Astrocyte (in vitro differentiated cells and primary cell): ENCODE results near the gene RPS6KA1. TPM values are rescaled to one million over a fixed set of nuclear protein-coding genes. Genes with fewer than 3 reads are reported as not detected.
A peak's percentile ranks its signal among the peaks of the same experiment; 100 is the strongest.

Experiments used
- DNase-seq: peaks from one replicate; pipeline ENCODE4 v3.0.0-alpha.2; 2010; ENCODE audit warnings: low read depth
- FAIRE-seq: peaks from 2 replicates; lab custom pipeline; 2011; peaks lifted over from hg19 to GRCh38; lab: Jason Lieb, UNC
- H2AFZ ChIP-seq: 2 replicates; pipeline ENCODE4 v1.6.0; 2012; ENCODE audit warnings: low read depth, low read length, inconsistent platforms
- H3K27ac ChIP-seq: 2 replicates; pipeline ENCODE4 v1.5.1; 2011; ENCODE audit warnings: low read depth, low read length, inconsistent platforms
- H3K27me3 ChIP-seq: 2 replicates; pipeline ENCODE4 v1.6.0; 2011; ENCODE audit warnings: low read length, inconsistent platforms; ENCODE audit not compliant: insufficient read depth
- H3K36me3 ChIP-seq: 2 replicates; pipeline ENCODE4 v1.5.1; 2011; ENCODE audit warnings: low read length, inconsistent platforms; ENCODE audit not compliant: insufficient read depth
- H3K4me1 ChIP-seq: 2 replicates; pipeline ENCODE4 v1.5.1; 2011; ENCODE audit warnings: low read length, inconsistent platforms; ENCODE audit not compliant: insufficient read depth
- H3K4me2 ChIP-seq: 2 replicates; pipeline ENCODE4 v1.6.0; 2012; ENCODE audit warnings: low read length, inconsistent platforms
- H3K4me3 ChIP-seq: 2 replicates; pipeline ENCODE4 v1.5.1; 2011; ENCODE audit warnings: low read depth, mild to moderate bottlenecking, low read length, inconsistent platforms; ENCODE audit not compliant: insufficient read depth
- H3K79me2 ChIP-seq: 2 replicates; pipeline ENCODE4 v1.6.0; 2012; ENCODE audit warnings: mild to moderate bottlenecking, low read length, inconsistent platforms; ENCODE audit not compliant: insufficient read depth
- H3K9ac ChIP-seq: 2 replicates; pipeline ENCODE4 v1.6.0; 2012; ENCODE audit warnings: mild to moderate bottlenecking, low read length, inconsistent platforms
- H3K9me3 ChIP-seq: 2 replicates; pipeline ENCODE4 v1.5.1; 2012; ENCODE audit warnings: low read depth, mild to moderate bottlenecking, low read length, inconsistent platforms; ENCODE audit not compliant: insufficient read depth
- H4K20me1 ChIP-seq: 2 replicates; pipeline ENCODE4 v1.6.0; 2012; ENCODE audit warnings: low read length, inconsistent platforms; ENCODE audit not compliant: insufficient read depth
- H3K27ac Mint-ChIP-seq: one replicate; pipeline ENCODE4 v1.8.0; 2021; ENCODE audit warnings: mild to moderate bottlenecking, mixed read lengths; ENCODE audit not compliant: unreplicated experiment
- H3K27me3 Mint-ChIP-seq: one replicate; pipeline ENCODE4 v1.8.0; 2021; ENCODE audit warnings: low read depth, mixed read lengths; ENCODE audit not compliant: unreplicated experiment
- H3K36me3 Mint-ChIP-seq: one replicate; pipeline ENCODE4 v1.8.0; 2021; ENCODE audit warnings: low read depth, mixed read lengths; ENCODE audit not compliant: unreplicated experiment
- H3K4me1 Mint-ChIP-seq: one replicate; pipeline ENCODE4 v1.8.0; 2021; ENCODE audit warnings: low read depth, mixed read lengths; ENCODE audit not compliant: unreplicated experiment
- H3K4me3 Mint-ChIP-seq: one replicate; pipeline ENCODE4 v1.8.0; 2021; ENCODE audit warnings: mild to moderate bottlenecking, moderate library complexity, mixed read lengths; ENCODE audit not compliant: unreplicated experiment
- H3K9me3 Mint-ChIP-seq: one replicate; pipeline ENCODE4 v1.8.0; 2021; ENCODE audit warnings: mild to moderate bottlenecking, mixed read lengths; ENCODE audit not compliant: unreplicated experiment
- CTCF ChIP-seq: IDR thresholded peaks from 2 replicates; pipeline ENCODE4 v1.5.1; 2011; ENCODE audit warnings: low read depth, mild to moderate bottlenecking, inconsistent platforms, low read length, moderate library complexity; ENCODE audit not compliant: insufficient read depth
- EZH2 ChIP-seq: IDR thresholded peaks from 2 replicates; pipeline ENCODE4 v1.6.1; 2012; ENCODE audit warnings: mild to moderate bottlenecking, low read length, inconsistent platforms; ENCODE audit not compliant: insufficient read depth
- total RNA-seq: library from RNA; stranded (reverse); gene quantifications from 2 replicates; pipeline ENCODE4 v1.2.1, GENCODE V29; 2021

The RPS6KA1 gene
- total RNA-seq, 1 donor from 2014 or later: 11.8 TPM

GRCh38 chr1:26548841-26549240, 19.3 kb downstream of the RPS6KA1 start:
- no peaks in the 10 kb centered on the region for H3K79me2 ChIP-seq
- H3K36me3 ChIP-seq: no peaks in the 10 kb centered on the region
- H4K20me1 ChIP-seq: no peaks in the 10 kb centered on the region
- Mint-ChIP-seq H3K4me1 (no peaks in the 10 kb centered on the region), H3K4me3 (peak overlapping the region; percentile 29), H3K27me3 (no peaks in the 10 kb centered on the region), H3K36me3 (peaks cover 10% of the 10 kb centered on the region), H3K27ac (no peak overlapping the region), H3K9me3 (no peaks in the 10 kb centered on the region)
- no peak overlapping the region for H2AFZ ChIP-seq
- no peak overlapping the region for H3K9ac ChIP-seq
- TF ChIP-seq CTCF: no peak
- no peak for TF ChIP-seq EZH2
- H3K27ac ChIP-seq: no peak overlapping the region
- FAIRE-seq (no peak), DNase-seq (no peak)
- H3K27me3 ChIP-seq: no peaks in the 10 kb centered on the region
- no peaks in the 10 kb centered on the region for H3K9me3 ChIP-seq
- H3K4me2 ChIP-seq: no peak overlapping the region
- no peak overlapping the region for H3K4me3 ChIP-seq
- H3K4me1 ChIP-seq: no peaks in the 10 kb centered on the region

DNA sequence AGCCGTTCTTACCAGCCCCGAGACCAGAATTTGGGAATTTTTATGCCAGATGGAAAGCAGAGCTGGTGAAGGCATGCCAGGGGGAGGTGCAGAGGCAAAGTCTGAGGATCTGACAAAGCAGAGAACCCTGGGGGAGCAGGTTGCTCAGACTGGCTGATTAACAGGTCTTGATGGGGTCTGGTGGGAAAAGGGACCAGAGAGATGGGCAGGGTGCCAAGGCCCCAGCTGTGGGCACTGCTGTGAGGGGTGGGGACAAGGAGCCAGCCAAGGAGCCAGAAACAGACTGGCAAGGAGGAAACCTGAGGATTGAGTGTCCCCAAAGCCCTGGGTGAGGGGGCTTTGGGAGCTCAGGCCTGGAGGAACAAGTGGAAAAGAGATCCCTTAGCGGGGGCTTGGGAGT, 21.4 kb downstream of the RPS6KA1 start:
- TF ChIP-seq CTCF: no peak
- no peak for TF ChIP-seq EZH2
- Mint-ChIP-seq H3K27me3 (no peaks in the 10 kb centered on the region), H3K4me1 (peaks cover 3% of the 10 kb centered on the region), H3K4me3 (no peak overlapping the region), H3K36me3 (peaks cover 12% of the 10 kb centered on the region), H3K27ac (no peak overlapping the region), H3K9me3 (no peaks in the 10 kb centered on the region)
- H4K20me1 ChIP-seq: no peaks in the 10 kb centered on the region
- no peaks in the 10 kb centered on the region for H3K27me3 ChIP-seq
- no peak overlapping the region for H2AFZ ChIP-seq
- no peak overlapping the region for H3K4me3 ChIP-seq
- FAIRE-seq (no peak), DNase-seq (no peak)
- H3K9me3 ChIP-seq: no peaks in the 10 kb centered on the region
- no peaks in the 10 kb centered on the region for H3K79me2 ChIP-seq
- H3K4me1 ChIP-seq: peaks cover 9% of the 10 kb centered on the region
- H3K36me3 ChIP-seq: no peaks in the 10 kb centered on the region
- no peak overlapping the region for H3K4me2 ChIP-seq
- H3K27ac ChIP-seq: no peak overlapping the region
- no peak overlapping the region for H3K9ac ChIP-seq

- H3K4me3 Mint-ChIP-seq: no peak overlapping the region
- H3K36me3 Mint-ChIP-seq: peaks cover 13% of the 10 kb centered on the region
- DNase-seq (no peak), FAIRE-seq (no peak)
- H3K27me3 ChIP-seq: no peaks in the 10 kb centered on the region
- H3K9me3 Mint-ChIP-seq: no peaks in the 10 kb centered on the region
- no peaks in the 10 kb centered on the region for H3K27me3 Mint-ChIP-seq
- H3K36me3 ChIP-seq: no peaks in the 10 kb centered on the region
- peaks cover 10% of the 10 kb centered on the region for H3K4me1 Mint-ChIP-seq
- no peaks in the 10 kb centered on the region for H4K20me1 ChIP-seq
- no peak overlapping the region for H3K4me3 ChIP-seq
- H3K27ac ChIP-seq: no peak overlapping the region
- no peak overlapping the region for H3K4me2 ChIP-seq
- peaks cover 10% of the 10 kb centered on the region for H3K4me1 ChIP-seq
- no peak overlapping the region for H3K27ac Mint-ChIP-seq
- H2AFZ ChIP-seq: no peak overlapping the region
- TF ChIP-seq CTCF (no peak), EZH2 (no peak)
- H3K9me3 ChIP-seq: no peaks in the 10 kb centered on the region
- no peaks in the 10 kb centered on the region for H3K79me2 ChIP-seq
- H3K9ac ChIP-seq: no peak overlapping the region
Observed at GRCh38 chr1:26552720-26553119, 23.2 kb downstream of the RPS6KA1 start.
